Measurements from ENCODE around the gene PAXIP1.

DNA sequence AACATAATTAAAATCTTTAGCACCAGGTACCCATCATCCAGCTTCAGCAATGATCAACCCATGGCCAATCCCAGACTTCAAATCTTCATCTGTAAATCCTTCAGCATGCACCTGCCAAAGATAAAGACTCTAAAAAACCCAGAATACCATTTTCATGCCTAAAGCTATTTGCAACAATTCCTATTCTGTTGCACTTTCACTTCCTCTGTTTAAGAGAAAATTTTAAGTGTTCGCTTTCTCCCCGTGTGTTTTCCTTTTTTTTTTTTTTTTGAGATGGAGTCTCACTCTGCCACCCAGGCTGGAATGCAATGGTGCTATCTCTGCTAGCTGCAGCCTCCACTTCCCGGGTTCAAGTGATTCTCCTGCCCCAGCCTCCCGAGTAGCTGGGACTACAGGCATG, 35.4 kb upstream of the PAXIP1 start:
- TF ChIP-seq, protein P1, sequence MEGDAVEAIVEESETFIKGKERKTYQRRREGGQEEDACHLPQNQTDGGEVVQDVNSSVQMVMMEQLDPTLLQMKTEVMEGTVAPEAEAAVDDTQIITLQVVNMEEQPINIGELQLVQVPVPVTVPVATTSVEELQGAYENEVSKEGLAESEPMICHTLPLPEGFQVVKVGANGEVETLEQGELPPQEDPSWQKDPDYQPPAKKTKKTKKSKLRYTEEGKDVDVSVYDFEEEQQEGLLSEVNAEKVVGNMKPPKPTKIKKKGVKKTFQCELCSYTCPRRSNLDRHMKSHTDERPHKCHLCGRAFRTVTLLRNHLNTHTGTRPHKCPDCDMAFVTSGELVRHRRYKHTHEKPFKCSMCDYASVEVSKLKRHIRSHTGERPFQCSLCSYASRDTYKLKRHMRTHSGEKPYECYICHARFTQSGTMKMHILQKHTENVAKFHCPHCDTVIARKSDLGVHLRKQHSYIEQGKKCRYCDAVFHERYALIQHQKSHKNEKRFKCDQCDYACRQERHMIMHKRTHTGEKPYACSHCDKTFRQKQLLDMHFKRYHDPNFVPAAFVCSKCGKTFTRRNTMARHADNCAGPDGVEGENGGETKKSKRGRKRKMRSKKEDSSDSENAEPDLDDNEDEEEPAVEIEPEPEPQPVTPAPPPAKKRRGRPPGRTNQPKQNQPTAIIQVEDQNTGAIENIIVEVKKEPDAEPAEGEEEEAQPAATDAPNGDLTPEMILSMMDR (IDR thresholded peaks at IDR 0.05; ENCODE audit: low read length), result no peak
- TF ChIP-seq EZH2phosphoT487 (IDR thresholded peaks at IDR 0.05; ENCODE audit: low read length) (no peak), EZH2 (optimal IDR thresholded peaks at IDR 0.05; ENCODE audit: low read depth, low read length) (no peak)

All from MM.1S (cell line).